ENCODE measurements around the gene FBXO9.

FBXO9 gene

GRCh38 chr6:53089948-53090347 lies 24.7 kb downstream of the FBXO9 start:
- no peak for DNase-seq (ENCODE audit: low read depth in 2 of 2)

GRCh38 chr6:53090576-53090975 lies 25.4 kb downstream of the FBXO9 start:
- DNase-seq (ENCODE audit: low read depth in 2 of 2): no peak

- DNase-seq (ENCODE audit: low read depth in 2 of 2): no peak
These were observed 30.1 kb downstream of the FBXO9 start for GRCh38 chr6:53095270-53095669.

GRCh38 chr6:53095716-53096115 lies 30.5 kb downstream of the FBXO9 start:
- no peak for DNase-seq (ENCODE audit: low read depth in 2 of 2)

GRCh38 chr6:53100561-53100960 lies 35.4 kb downstream of the FBXO9 start:
- DNase-seq (ENCODE audit: low read depth in 2 of 2): no peak

GRCh38 chr6:53101006-53101405 lies 35.8 kb downstream of the FBXO9 start:
- no peak for DNase-seq (ENCODE audit: low read depth in 2 of 2)

- no peak for DNase-seq (ENCODE audit: low read depth in 2 of 2)
These were observed 38.9 kb downstream of the FBXO9 start for GRCh38 chr6:53103993-53104675.

GRCh38 chr6:53104916-53105315 lies 39.7 kb downstream of the FBXO9 start:
- no peak for DNase-seq (ENCODE audit: low read depth in 2 of 2)

GRCh38 chr6:53107091-53107490 lies 41.9 kb downstream of the FBXO9 start:
- DNase-seq (ENCODE audit: low read depth in 2 of 2): no peak

GRCh38 chr6:53109612-53110011 lies 44.4 kb downstream of the FBXO9 start:
- no peak for DNase-seq (ENCODE audit: low read depth in 2 of 2)

GRCh38 chr6:53111865-53112264 lies 46.7 kb downstream of the FBXO9 start:
- DNase-seq (ENCODE audit: low read depth in 2 of 2): no peak

- DNase-seq (ENCODE audit: low read depth in 2 of 2): no peak
These were observed 47.2 kb downstream of the FBXO9 start for GRCh38 chr6:53112404-53112803.

GRCh38 chr6:53112871-53113270 lies 47.7 kb downstream of the FBXO9 start:
- no peak for DNase-seq (ENCODE audit: low read depth in 2 of 2)

GRCh38 chr6:53113742-53114141 lies 48.5 kb downstream of the FBXO9 start:
- DNase-seq (ENCODE audit: low read depth in 2 of 2): no peak

- DNase-seq (ENCODE audit: low read depth in 2 of 2): no peak
These were observed 49.9 kb downstream of the FBXO9 start for GRCh38 chr6:53115113-53115512.

GRCh38 chr6:53115741-53116140 lies 50.5 kb downstream of the FBXO9 start:
- no peak for DNase-seq (ENCODE audit: low read depth in 2 of 2)

- DNase-seq (ENCODE audit: low read depth in 2 of 2): no peak
These were observed 54.1 kb downstream of the FBXO9 start for GRCh38 chr6:53119349-53119748.

- DNase-seq (ENCODE audit: low read depth in 2 of 2): no peak
These were observed 54.7 kb downstream of the FBXO9 start for GRCh38 chr6:53119772-53120409.

- DNase-seq (ENCODE audit: low read depth in 2 of 2): no peak
These were observed 59.1 kb downstream of the FBXO9 start for GRCh38 chr6:53124131-53124800.

- no peak for DNase-seq (ENCODE audit: low read depth in 2 of 2)
These were observed 60.1 kb downstream of the FBXO9 start for GRCh38 chr6:53125276-53125675.

GRCh38 chr6:53128842-53129241 lies 63.6 kb downstream of the FBXO9 start:
- DNase-seq (ENCODE audit: low read depth in 2 of 2): no peak

GRCh38 chr6:53130569-53131290 lies 65.5 kb downstream of the FBXO9 start:
- no peak for DNase-seq (ENCODE audit: low read depth in 2 of 2)

Data from stimulated activated CD4-positive, alpha-beta T cell treated with anti-CD3 and anti-CD28 coated beads, Interleukin-4, amount 100 ng/mL, for 48 hours (primary cell).